Right lobe of liver (tissue), 6 donors: ENCODE results near the gene N4BP2L2. TPM values are rescaled to one million over a fixed set of nuclear protein-coding genes. Genes with fewer than 3 reads are reported as not detected.

Experiments used
- ATAC-seq, 4 donors: fragments of 200-7000 bp; cut with Tn5 transposase; one replicate each; pipeline ENCODE4 v1.9.1; 2020; ENCODE audit warnings: mild to moderate bottlenecking in 4 of 4, moderate library complexity in 4 of 4
- DNase-seq, 3 donors: peaks; one replicate each; pipeline ENCODE4 v3.0.0-alpha.2; 2020
- H3K27ac ChIP-seq, 3 donors: fragments of 200-600 bp; one replicate each; pipeline ENCODE4 v1.8.0; 2022
- H3K27me3 ChIP-seq, 2 donors: fragments of 200-600 bp; one replicate each; pipeline ENCODE4 v1.8.0; 2022
- H3K36me3 ChIP-seq, 4 donors: fragments of 200-600 bp; sonication (generic) in 1 of 4; one replicate each; pipeline versions ENCODE4 v1.5.1 to v1.8.0; 2017 to 2022; ENCODE audit warnings: control low read depth in 1 of 4
- H3K4me1 ChIP-seq, 4 donors: fragments of 200-600 bp; sonication (generic) in 1 of 4; one replicate each; pipeline versions ENCODE4 v1.5.1 to v1.8.0; 2017 to 2022; ENCODE audit warnings: control low read depth in 1 of 4
- H3K4me3 ChIP-seq, 3 donors: fragments of 200-600 bp; one replicate each; pipeline ENCODE4 v1.8.0; 2022
- H3K9me3 ChIP-seq, 4 donors: fragments of 200-600 bp; sonication (generic) in 1 of 4; one replicate each; pipeline versions ENCODE4 v1.5.1 to v1.8.0; 2017 to 2022; ENCODE audit warnings: control low read depth in 1 of 4
- POLR2A ChIP-seq: fragments of 450-650 bp; IDR thresholded peaks from one replicate; pipeline ENCODE4 v1.6.1; 2017; ENCODE audit warnings: antibody characterized with exemption, mild to moderate bottlenecking
- WGBS: methylation state at CpG from one replicate; pipeline ENCODE4 v1.1.6; 2018; ENCODE audit warnings: low coverage, low lambda C conversion rate; ENCODE audit not compliant: insufficient coverage; ENCODE audit errors: missing lambda C conversion rate; 5-methylcytosine and 5-hydroxymethylcytosine counted together
- intact Hi-C, 2 donors: fragments of 100-400 bp; cut with DNase I; formaldehyde crosslinking; loops; one replicate each; pipeline versions ENCODE4 v1.11.2 to v1.14.1; 2022
- total RNA-seq, 6 experiments: library from RNA; depleted of rRNA in 2 of 6; stranded (reverse); fragments of >200 nt in 2 of 6; fragmentation: NEBNext Ultra II Directional in 3 of 6; extraction: Animal tissue kit (Norgen Biotek cat#: 25700) in 3 of 6; gene quantifications; one replicate each; pipeline versions ENCODE4 v1.1.0 to v1.2.4, GENCODE V29; 2016 to 2023
- TF ChIP-seq, protein P1 (sequence below), 4 donors: fragments of 200-600 bp in 3 of 4; fragments of 450-650 bp in 1 of 4; IDR thresholded peaks; one replicate each; pipeline versions ENCODE4 v1.5.1 to v1.8.0; 2016 to 2022; ENCODE audit warnings: antibody characterized with exemption in 4 of 4, mild to moderate bottlenecking in 2 of 4
- donor health status: DM: no; HTN: yes; CAD: no.
- donor health status: DM: no; HTN: no; CAD: no.
- donor health status: DM: no; HTN: no; CAD: no.
- donor health status: DM: no; HTN: yes; CAD: no.
- donor health status: DM: no; HTN: yes; CAD: no.

Gene N4BP2L2
- total RNA-seq, 6 experiments from 2014 or later, result 48.8 to 99.7 (median 61.1) TPM

DNA sequence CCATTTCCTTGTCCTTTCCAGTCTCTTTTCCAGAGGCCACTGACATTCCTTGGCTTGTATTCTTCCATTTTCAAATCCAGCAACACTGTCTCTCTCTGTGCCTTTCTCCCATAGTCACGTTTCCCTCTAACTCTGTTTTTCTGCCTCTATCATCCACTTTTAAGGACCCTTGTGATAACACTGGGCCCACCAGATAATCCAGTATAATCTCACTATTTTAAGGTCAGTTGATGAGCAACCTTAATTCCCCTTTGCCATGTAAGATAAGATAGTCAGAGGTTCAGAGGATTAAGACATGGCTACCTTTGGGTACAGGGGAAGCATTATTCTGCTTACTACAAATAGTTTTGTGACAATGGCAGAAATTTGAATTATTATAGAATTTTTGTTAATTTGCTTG is 64.9 kb downstream of the N4BP2L2 start:
- H3K27ac ChIP-seq, result no peak overlapping the region
- no peaks in the 10 kb centered on the region for H3K27me3 ChIP-seq
- TF ChIP-seq POLR2A, result no peak
- TF ChIP-seq, protein P1, sequence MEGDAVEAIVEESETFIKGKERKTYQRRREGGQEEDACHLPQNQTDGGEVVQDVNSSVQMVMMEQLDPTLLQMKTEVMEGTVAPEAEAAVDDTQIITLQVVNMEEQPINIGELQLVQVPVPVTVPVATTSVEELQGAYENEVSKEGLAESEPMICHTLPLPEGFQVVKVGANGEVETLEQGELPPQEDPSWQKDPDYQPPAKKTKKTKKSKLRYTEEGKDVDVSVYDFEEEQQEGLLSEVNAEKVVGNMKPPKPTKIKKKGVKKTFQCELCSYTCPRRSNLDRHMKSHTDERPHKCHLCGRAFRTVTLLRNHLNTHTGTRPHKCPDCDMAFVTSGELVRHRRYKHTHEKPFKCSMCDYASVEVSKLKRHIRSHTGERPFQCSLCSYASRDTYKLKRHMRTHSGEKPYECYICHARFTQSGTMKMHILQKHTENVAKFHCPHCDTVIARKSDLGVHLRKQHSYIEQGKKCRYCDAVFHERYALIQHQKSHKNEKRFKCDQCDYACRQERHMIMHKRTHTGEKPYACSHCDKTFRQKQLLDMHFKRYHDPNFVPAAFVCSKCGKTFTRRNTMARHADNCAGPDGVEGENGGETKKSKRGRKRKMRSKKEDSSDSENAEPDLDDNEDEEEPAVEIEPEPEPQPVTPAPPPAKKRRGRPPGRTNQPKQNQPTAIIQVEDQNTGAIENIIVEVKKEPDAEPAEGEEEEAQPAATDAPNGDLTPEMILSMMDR (IDR thresholded peaks at IDR 0.05), result no peak
- no peaks in the 10 kb centered on the region for H3K36me3 ChIP-seq
- H3K9me3 ChIP-seq, result no peaks in the 10 kb centered on the region
- H3K4me3 ChIP-seq, result no peak overlapping the region
- no peak for DNase-seq
- no peaks in the 10 kb centered on the region for H3K4me1 ChIP-seq
- ATAC-seq, result no peak
- 92% methylated on average over 1 of the region's 1 CpG for WGBS
- intact Hi-C loops, result no loop called here

GRCh38 chr13:32472194-32472621 is 66.4 kb downstream of the N4BP2L2 start:
- DNase-seq (no peak), ATAC-seq (peak in 1 of 4 donors; percentile 47)
- no peaks in the 10 kb centered on the region for H3K36me3 ChIP-seq
- H3K27me3 ChIP-seq, result no peaks in the 10 kb centered on the region
- H3K27ac ChIP-seq, result no peak overlapping the region
- no peak for TF ChIP-seq POLR2A
- TF ChIP-seq, protein P1 (IDR thresholded peaks at IDR 0.05), result no peak
- intact Hi-C loops, result no loop called here
- H3K9me3 ChIP-seq, result no peaks in the 10 kb centered on the region
- 54% methylated on average over 3 of the region's 3 CpGs for WGBS
- H3K4me1 ChIP-seq, result no peaks in the 10 kb centered on the region
- no peak overlapping the region for H3K4me3 ChIP-seq

GRCh38 chr13:32471187-32471922 is 67.2 kb downstream of the N4BP2L2 start:
- Histone ChIP-seq H3K27me3 (no peaks in the 10 kb centered on the region), H3K4me3 (no peak overlapping the region), H3K36me3 (no peaks in the 10 kb centered on the region), H3K27ac (no peak overlapping the region), H3K4me1 (no peaks in the 10 kb centered on the region), H3K9me3 (no peaks in the 10 kb centered on the region)
- DNase-seq, result no peak
- WGBS, result 70% methylated on average over 3 of the region's 12 CpGs
- intact Hi-C loops, result no loop called here
- TF ChIP-seq POLR2A, result no peak
- TF ChIP-seq, protein P1 (IDR thresholded peaks at IDR 0.05), result no peak
- ATAC-seq, result no peak

- Histone ChIP-seq H3K27ac (no peak overlapping the region), H3K4me1 (no peaks in the 10 kb centered on the region), H3K4me3 (no peak overlapping the region), H3K27me3 (no peaks in the 10 kb centered on the region), H3K9me3 (no peaks in the 10 kb centered on the region), H3K36me3 (no peaks in the 10 kb centered on the region)
- ATAC-seq (peak in 3 of 4 donors; percentile 36 to 53 (median 42)), DNase-seq (no peak)
- WGBS, result 70% methylated on average over 6 of the region's 6 CpGs
- no peak for TF ChIP-seq POLR2A
- TF ChIP-seq, protein P1 (IDR thresholded peaks at IDR 0.05), result no peak
- intact Hi-C loops, result no loop called here
These were observed 70.0 kb downstream of the N4BP2L2 start for GRCh38 chr13:32468502-32469142.
